Parathyroid adenoma (tissue), 2 donors: ENCODE results near the gene ZBTB7A.
"Not testable (repeated sequence)": the region's sequence is repeated elsewhere in the genome, so short reads cannot be mapped to it uniquely, and the experiment has no call there.

Experiments used
- H2AFZ ChIP-seq: fragments of 300-600 bp; sonication (generic); one replicate; pipeline ENCODE4 v1.7.0; 2017; ENCODE audit warnings: antibody characterized with exemption, mild to moderate bottlenecking
- H3K27ac ChIP-seq: fragments of 300-600 bp; sonication (generic); one replicate; pipeline ENCODE4 v1.7.0; 2017
- H3K27me3 ChIP-seq: fragments of 300-600 bp; sonication (generic); one replicate; pipeline ENCODE4 v1.7.0; 2017; ENCODE audit warnings: low read length; ENCODE audit not compliant: control insufficient read depth, insufficient read depth
- H3K36me3 ChIP-seq: fragments of 300-600 bp; sonication (generic); one replicate; pipeline ENCODE4 v1.7.0; 2017; ENCODE audit warnings: low read length; ENCODE audit not compliant: control insufficient read depth, insufficient read depth
- H3K4me1 ChIP-seq: fragments of 300-600 bp; sonication (generic); one replicate; pipeline ENCODE4 v1.7.0; 2017; ENCODE audit warnings: control low read depth
- H3K4me2 ChIP-seq: fragments of 300-600 bp; sonication (generic); one replicate; pipeline ENCODE4 v1.7.0; 2017; ENCODE audit warnings: low read length
- H3K4me3 ChIP-seq: fragments of 300-600 bp; sonication (generic); one replicate; pipeline ENCODE4 v1.7.0; 2017; ENCODE audit warnings: low read depth, low read length
- H3K79me2 ChIP-seq: fragments of 300-600 bp; sonication (generic); one replicate; pipeline ENCODE4 v1.7.0; 2017; ENCODE audit warnings: control low read depth
- H3K9ac ChIP-seq: fragments of 300-600 bp; sonication (generic); one replicate; pipeline ENCODE4 v1.7.0; 2017; ENCODE audit warnings: mild to moderate bottlenecking
- H3K9me3 ChIP-seq: fragments of 300-600 bp; sonication (generic); one replicate; pipeline ENCODE4 v1.7.0; 2017; ENCODE audit warnings: low read length; ENCODE audit not compliant: control insufficient read depth
- TF ChIP-seq, protein P1 (sequence below): fragments of 300-600 bp; sonication (generic); IDR thresholded peaks from one replicate; pipeline ENCODE4 v1.7.0; 2017; ENCODE audit warnings: antibody characterized with exemption, mild to moderate bottlenecking
- donor health status: primary hyperparathyroidism.

ZBTB7A gene

DNA sequence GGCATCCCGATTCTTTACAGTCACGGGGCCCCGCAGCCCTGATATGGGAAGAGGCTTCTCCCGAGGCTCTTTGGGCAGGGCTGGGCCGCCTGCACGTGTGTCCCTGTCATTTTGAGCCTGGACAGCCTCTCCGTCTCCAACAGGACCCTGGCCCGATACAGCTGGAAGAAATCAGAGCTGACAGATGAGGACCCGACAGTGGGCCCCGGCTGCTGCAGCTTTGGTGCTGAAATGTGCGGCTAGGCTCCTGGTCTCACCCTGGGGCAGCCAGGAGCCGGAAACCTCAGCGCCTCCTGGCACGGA lies 55.9 kb downstream of the ZBTB7A start:
- H3K4me1 ChIP-seq: peaks cover 9% of the 10 kb centered on the region
- TF ChIP-seq, protein P1, sequence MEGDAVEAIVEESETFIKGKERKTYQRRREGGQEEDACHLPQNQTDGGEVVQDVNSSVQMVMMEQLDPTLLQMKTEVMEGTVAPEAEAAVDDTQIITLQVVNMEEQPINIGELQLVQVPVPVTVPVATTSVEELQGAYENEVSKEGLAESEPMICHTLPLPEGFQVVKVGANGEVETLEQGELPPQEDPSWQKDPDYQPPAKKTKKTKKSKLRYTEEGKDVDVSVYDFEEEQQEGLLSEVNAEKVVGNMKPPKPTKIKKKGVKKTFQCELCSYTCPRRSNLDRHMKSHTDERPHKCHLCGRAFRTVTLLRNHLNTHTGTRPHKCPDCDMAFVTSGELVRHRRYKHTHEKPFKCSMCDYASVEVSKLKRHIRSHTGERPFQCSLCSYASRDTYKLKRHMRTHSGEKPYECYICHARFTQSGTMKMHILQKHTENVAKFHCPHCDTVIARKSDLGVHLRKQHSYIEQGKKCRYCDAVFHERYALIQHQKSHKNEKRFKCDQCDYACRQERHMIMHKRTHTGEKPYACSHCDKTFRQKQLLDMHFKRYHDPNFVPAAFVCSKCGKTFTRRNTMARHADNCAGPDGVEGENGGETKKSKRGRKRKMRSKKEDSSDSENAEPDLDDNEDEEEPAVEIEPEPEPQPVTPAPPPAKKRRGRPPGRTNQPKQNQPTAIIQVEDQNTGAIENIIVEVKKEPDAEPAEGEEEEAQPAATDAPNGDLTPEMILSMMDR: no peak
- no peaks in the 10 kb centered on the region for H3K27me3 ChIP-seq
- no peak overlapping the region for H3K4me2 ChIP-seq
- H3K4me3 ChIP-seq: no peak overlapping the region
- no peaks in the 10 kb centered on the region for H3K36me3 ChIP-seq
- no peak overlapping the region for H2AFZ ChIP-seq
- H3K79me2 ChIP-seq: peaks cover 70% of the 10 kb centered on the region
- no peaks in the 10 kb centered on the region for H3K9me3 ChIP-seq
- H3K9ac ChIP-seq: no peak overlapping the region
- H3K27ac ChIP-seq: no peak overlapping the region

DNA sequence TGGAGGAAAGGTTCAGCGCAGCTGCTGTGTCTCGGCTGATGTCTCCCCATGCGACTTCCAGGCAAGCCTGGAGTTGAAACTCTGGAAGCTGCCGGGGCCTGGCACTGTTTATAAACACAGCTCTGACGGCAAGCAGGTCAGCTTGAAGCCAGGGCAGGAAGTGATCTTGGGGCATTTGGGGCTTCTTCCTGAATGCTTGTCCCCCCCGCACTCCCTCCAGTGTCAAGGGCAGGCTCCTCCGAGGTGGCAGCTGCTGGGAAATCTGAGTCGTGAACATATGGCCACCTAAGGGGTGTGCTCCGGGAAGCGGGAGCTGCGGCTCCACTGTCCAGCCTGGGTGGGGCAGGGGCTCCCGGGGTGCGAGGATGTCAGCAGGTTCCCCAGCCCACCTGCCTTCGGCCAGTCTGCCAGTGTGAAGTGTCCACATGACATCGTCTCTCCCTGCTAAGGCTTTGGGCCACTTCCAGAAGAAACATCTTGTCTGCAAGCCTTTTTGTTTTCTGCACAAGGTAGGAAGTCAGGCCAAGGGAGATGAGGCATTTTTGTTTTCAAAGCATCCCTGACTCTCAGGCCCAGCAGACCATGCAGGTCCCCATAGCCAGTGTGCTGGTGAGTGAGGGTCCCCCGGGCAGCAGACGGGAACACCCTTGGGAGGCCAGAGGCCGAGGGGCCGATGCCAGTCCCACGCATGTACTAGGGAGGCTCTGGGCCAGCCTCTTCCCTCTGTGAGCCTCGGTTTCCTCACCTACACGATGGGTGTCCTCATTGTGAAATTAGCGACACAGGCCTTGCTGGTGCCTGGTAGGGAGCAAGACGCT lies 56.5 kb downstream of the ZBTB7A start:
- H3K9ac ChIP-seq: no peak overlapping the region
- TF ChIP-seq, protein P1: no peak
- H3K4me2 ChIP-seq: no peak overlapping the region
- no peak overlapping the region for H3K4me3 ChIP-seq
- no peaks in the 10 kb centered on the region for H3K36me3 ChIP-seq
- no peaks in the 10 kb centered on the region for H3K27me3 ChIP-seq
- H3K79me2 ChIP-seq: peaks cover 65% of the 10 kb centered on the region
- H3K27ac ChIP-seq: no peak overlapping the region
- peaks cover 9% of the 10 kb centered on the region for H3K4me1 ChIP-seq
- no peak overlapping the region for H2AFZ ChIP-seq
- H3K9me3 ChIP-seq: no peaks in the 10 kb centered on the region

DNA sequence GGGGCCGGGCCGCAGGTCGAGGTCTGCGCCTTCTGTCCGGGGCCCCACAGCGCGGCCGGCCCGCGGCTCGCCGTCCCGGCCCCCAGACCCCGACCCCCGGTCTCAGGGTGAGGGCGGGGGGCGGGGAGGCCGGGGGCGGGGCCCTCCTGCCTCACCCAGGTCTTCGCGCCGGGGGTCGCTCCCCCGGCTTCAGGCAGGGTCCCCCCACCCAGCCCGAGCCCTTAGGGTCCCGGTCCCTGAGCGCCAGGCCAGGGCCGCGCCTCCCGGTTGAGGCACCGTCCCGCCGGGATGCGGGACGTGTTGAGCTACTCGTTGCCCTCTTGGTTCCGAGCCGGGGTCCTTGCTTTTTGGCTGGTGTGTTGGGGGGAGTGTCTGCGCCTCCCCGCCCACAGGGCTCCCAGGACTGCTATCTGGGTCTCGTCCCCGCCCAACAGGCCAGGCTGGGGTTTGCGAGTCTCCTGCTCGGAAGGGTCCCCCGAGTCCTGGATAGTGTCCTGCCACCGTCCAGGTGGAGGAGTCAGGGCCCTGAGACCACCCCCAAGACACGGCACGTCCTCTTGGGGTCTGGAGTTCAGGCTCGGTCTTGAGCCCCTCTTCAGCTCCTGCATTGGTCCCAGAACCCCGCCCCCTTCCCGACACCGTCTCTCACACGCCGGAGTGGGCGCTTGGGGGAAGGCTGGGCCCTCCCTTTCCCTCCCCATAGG lies 58.7 kb downstream of the ZBTB7A start:
- Histone ChIP-seq H3K4me1 (peaks cover 9% of the 10 kb centered on the region), H3K27me3 (no peaks in the 10 kb centered on the region), H2AFZ (peak overlapping the region; percentile 51), H3K4me3 (peak overlapping the region; percentile 87), H3K79me2 (peaks cover 45% of the 10 kb centered on the region), H3K9me3 (no peaks in the 10 kb centered on the region), H3K4me2 (peak overlapping the region; percentile 93), H3K27ac (no peak overlapping the region), H3K9ac (peak overlapping the region; percentile 61), H3K36me3 (no peaks in the 10 kb centered on the region)
- TF ChIP-seq, protein P1: no peak

DNA sequence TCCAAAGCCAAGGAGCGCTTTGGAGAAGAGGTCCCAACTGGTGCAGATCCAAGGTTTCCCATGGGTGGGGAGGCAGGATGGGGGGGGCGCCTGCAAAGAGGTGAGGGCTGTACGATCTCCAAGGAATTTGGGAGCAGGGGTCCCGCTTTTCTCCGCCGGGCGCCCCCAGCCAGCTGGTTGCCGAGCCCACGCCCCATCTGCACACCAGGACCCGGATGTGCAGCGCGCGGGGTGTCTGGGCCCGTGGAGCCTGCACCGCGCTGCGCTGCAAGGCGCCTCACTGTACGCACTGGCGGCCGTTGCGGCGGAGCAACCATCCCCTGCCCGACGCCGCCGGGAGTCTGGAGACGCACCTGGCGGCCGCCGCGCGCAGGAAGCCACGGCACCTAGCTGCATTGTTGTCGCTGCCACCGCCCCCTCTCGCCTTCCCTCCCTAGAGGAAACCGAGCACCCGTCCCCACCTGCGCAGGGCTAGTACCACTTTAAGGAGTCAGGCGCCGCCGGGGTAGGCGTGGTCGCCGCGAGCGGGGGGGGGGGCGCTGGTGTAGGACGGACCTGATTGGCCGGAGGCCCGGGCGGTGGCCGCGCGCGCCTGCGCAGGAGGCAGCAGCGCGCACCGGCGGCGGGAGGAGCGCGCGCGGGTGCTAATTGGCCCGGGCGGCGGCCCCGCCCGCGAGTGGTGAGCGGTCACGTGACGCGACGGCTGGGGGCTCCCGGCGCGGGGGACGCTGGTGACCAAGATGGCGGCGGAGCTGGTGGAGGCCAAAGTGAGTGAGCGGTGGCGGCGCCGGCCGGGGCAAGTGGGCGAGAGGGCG lies 59.5 kb downstream of the ZBTB7A start, which contains the start of gene PIAS4:
Gene PIAS4 (plus strand): TSS at position 716 of the 815 bp plus-strand sequence. CDS start 25 bp downstream, at position 741.
- Histone ChIP-seq H3K27ac (peak within 1 kb of the TSS; percentile 76), H3K4me1 (peaks cover 9% of the 10 kb centered on the region), H3K79me2 (peaks cover 39% of the 10 kb centered on the region), H3K4me3 (peak within 1 kb of the TSS; percentile 87), H3K4me2 (peak within 1 kb of the TSS; percentile 93), H3K27me3 (no peaks in the 10 kb centered on the region), H3K36me3 (no peaks in the 10 kb centered on the region), H2AFZ (peak within 1 kb of the TSS; percentile 96), H3K9me3 (no peaks in the 10 kb centered on the region), H3K9ac (peak within 1 kb of the TSS; percentile 61)
- TF ChIP-seq, protein P1: no peak

DNA sequence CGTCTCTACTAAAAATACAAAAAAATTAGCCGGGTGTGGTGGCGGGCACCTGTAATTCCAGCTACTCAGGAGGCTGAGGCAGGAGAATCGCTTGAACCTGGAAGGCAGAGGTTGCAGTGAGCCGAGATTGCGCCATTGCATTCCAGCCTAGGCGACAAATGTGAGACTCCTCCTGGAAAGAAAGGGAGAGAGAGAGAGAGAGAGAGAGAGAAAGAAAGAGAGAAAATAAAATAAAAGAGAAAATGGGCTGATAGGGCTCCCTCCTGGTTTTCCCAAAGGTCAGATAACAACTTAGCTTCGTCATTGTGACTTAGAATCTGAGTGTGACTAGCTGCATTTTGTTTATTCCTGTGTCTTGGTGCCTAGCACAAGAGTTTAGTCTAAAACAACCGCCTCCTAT lies 61.3 kb downstream of the ZBTB7A start:
- H3K4me3 ChIP-seq, H3K9ac ChIP-seq, H3K9me3 ChIP-seq, H3K36me3 ChIP-seq, H3K27me3 ChIP-seq, H3K4me1 ChIP-seq, H3K27ac ChIP-seq, H2AFZ ChIP-seq, H3K4me2 ChIP-seq: not testable (repeated sequence)
- peaks cover 26% of the 10 kb centered on the region for H3K79me2 ChIP-seq

DNA sequence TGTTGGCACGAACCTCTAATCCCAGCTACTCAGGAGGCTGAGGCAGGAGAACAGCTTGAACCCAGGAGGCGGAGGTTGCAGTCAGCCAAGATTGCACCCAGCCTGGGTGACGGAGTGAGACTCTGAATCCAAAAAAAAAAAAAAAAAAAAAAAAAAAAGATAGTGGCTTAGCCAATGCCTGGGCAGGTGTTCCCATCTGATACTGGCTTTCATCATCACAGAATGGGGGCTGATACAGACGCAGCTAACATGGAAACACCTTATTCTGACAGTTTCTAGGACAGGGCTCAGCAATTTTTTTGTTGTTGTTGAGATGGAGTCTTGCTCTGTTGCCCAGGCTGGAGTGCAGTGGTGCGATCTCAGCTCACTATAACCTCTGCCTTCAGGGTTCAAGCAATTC lies 65.9 kb downstream of the ZBTB7A start:
- not testable (repeated sequence) for H3K9ac ChIP-seq, H3K4me3 ChIP-seq, H2AFZ ChIP-seq, H3K9me3 ChIP-seq, H3K4me2 ChIP-seq, H3K4me1 ChIP-seq, H3K27me3 ChIP-seq, H3K27ac ChIP-seq, H3K79me2 ChIP-seq, H3K36me3 ChIP-seq
